Neural cell (in vitro differentiated cells): Measurements from ENCODE around the gene PDHB.

ENCODE experiments used
- RAD21 ChIP-seq: fragments of 450-650 bp; conservative IDR thresholded peaks from 2 replicates; pipeline ENCODE4 v1.6.1; 2014; ENCODE audit warnings: antibody characterized with exemption, mild to moderate bottlenecking, moderate library complexity
- SMC3 ChIP-seq: fragments of 450-650 bp; conservative IDR thresholded peaks from 2 replicates; pipeline ENCODE4 v1.6.1; 2014; ENCODE audit warnings: antibody characterized with exemption, mild to moderate bottlenecking, moderate library complexity; ENCODE audit not compliant: poor library complexity
- TF ChIP-seq, protein P1 (sequence below): fragments of 450-650 bp; IDR thresholded peaks from 2 replicates; pipeline ENCODE4 v1.5.1; 2014; ENCODE audit warnings: antibody characterized with exemption, mild to moderate bottlenecking, moderate library complexity; ENCODE audit not compliant: poor library complexity, severe bottlenecking

DNA sequence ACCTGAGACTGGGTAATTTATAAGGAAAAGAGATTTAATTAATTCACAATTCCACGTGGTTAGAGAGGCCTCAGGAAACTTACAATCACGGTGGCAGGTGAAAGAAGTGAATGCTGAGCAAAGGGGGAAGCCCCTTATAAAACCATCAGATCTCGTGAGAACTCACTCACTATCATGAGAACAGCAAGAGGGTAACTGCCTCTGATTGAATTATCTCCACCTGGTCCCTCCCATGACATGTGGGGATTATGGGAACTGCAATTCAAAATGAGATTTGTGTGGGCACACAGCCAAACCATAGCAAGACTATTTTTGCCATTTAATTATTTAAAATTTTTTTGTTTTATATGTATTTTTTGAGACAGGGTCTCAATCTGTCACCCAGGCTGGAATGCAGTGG, 31.2 kb upstream of the PDHB start:
- TF ChIP-seq, protein P1, sequence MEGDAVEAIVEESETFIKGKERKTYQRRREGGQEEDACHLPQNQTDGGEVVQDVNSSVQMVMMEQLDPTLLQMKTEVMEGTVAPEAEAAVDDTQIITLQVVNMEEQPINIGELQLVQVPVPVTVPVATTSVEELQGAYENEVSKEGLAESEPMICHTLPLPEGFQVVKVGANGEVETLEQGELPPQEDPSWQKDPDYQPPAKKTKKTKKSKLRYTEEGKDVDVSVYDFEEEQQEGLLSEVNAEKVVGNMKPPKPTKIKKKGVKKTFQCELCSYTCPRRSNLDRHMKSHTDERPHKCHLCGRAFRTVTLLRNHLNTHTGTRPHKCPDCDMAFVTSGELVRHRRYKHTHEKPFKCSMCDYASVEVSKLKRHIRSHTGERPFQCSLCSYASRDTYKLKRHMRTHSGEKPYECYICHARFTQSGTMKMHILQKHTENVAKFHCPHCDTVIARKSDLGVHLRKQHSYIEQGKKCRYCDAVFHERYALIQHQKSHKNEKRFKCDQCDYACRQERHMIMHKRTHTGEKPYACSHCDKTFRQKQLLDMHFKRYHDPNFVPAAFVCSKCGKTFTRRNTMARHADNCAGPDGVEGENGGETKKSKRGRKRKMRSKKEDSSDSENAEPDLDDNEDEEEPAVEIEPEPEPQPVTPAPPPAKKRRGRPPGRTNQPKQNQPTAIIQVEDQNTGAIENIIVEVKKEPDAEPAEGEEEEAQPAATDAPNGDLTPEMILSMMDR = no peak
- TF ChIP-seq RAD21 (no peak), SMC3 (no peak)
